Fibroblast of villous mesenchyme (primary cell): ENCODE results near the gene ARL6IP1. TPM values are rescaled to one million over a fixed set of nuclear protein-coding genes. Genes with fewer than 3 reads are reported as not detected.
A peak's percentile ranks its signal among the peaks of the same experiment; 100 is the strongest.

ENCODE experiments used
- DNase-seq: peaks from one replicate; pipeline ENCODE4 v3.0.0-alpha.2; 2010; ENCODE audit warnings: low read depth
- H3K4me3 ChIP-seq: 2 replicates; pipeline ENCODE4 v1.5.1; 2011; ENCODE audit warnings: low read depth, mild to moderate bottlenecking, low read length
- total RNA-seq: library from RNA; depleted of rRNA; stranded (reverse); fragments of >200 nt; gene quantifications from 2 replicates; pipeline ENCODE4 v1.2.3, GENCODE V29; 2012
- TF ChIP-seq, protein P1 (sequence below): IDR thresholded peaks from 2 replicates; pipeline ENCODE4 v1.5.1; 2012; ENCODE audit warnings: low read depth, mild to moderate bottlenecking, low read length; ENCODE audit not compliant: insufficient read depth

ARL6IP1 gene
- total RNA-seq, 1 donor = 369 TPM

DNA sequence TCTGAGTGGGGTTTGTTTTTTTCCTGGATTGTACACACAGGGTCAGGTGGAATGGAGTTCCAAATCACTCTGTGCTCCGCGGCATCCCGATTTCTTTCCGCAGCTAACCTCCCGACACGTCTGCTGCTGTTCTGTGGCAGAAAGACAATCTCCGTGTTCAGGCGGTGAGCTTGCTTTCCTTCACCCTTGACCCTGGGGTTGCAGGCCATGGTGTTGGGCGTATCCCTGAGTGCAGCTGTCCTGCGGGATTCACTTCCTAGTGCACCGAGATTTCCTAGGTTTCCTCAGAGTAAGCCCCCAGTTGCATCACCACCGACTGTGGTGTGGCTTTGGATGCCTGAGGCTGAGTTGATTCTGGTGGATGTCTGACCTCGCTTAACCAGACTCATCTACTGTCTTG lies 7.8 kb upstream of the ARL6IP1 start:
- TF ChIP-seq, protein P1, sequence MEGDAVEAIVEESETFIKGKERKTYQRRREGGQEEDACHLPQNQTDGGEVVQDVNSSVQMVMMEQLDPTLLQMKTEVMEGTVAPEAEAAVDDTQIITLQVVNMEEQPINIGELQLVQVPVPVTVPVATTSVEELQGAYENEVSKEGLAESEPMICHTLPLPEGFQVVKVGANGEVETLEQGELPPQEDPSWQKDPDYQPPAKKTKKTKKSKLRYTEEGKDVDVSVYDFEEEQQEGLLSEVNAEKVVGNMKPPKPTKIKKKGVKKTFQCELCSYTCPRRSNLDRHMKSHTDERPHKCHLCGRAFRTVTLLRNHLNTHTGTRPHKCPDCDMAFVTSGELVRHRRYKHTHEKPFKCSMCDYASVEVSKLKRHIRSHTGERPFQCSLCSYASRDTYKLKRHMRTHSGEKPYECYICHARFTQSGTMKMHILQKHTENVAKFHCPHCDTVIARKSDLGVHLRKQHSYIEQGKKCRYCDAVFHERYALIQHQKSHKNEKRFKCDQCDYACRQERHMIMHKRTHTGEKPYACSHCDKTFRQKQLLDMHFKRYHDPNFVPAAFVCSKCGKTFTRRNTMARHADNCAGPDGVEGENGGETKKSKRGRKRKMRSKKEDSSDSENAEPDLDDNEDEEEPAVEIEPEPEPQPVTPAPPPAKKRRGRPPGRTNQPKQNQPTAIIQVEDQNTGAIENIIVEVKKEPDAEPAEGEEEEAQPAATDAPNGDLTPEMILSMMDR = no peak
- no peak for DNase-seq
- no peak overlapping the region for H3K4me3 ChIP-seq

DNA sequence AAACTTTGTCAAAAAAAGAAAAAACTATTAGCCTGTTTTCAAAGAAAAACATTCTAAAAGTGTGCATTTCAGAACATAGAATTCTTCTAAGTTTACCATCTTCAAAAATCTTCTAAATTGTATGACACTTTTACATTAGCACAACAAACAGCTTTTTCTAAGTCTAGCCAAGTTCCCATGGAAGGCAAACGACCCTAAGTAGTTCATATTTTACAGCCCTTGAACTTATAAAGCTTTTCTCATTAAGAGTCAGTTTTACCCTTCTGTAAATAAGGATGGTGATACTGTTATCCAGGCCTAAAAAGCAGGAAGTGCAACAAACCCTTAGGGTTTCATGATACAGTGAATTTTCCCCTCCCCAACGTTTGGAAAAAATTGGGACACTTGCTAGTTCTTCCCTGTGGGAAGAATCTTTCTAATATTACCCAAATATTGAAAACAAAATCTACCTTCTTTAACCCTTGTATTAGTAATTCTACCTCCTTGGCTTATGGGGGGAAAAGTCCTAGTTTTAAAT lies 4.0 kb upstream of the ARL6IP1 start:
- TF ChIP-seq, protein P1 = no peak
- H3K4me3 ChIP-seq = no peak overlapping the region
- no peak for DNase-seq

DNA sequence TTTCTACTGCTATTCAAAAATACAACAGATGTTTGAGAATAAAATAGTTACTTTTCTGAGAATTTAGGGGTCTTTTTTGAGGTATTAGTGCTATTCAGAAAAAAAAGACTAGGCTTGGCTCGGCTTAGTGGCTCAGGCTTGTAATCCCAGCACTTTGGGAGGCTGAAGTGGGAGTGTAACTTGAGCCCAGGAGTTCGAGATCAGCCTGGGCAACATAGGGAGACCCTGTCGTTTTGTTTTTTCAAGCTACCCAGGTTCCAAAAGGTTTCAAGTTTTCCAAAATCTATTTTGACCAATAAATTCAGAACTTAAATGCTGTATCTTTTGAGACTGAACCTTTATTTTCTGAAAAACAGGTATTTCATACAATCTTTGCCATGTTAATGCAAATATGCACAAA lies 3.2 kb upstream of the ARL6IP1 start:
- TF ChIP-seq, protein P1 = no peak

DNA sequence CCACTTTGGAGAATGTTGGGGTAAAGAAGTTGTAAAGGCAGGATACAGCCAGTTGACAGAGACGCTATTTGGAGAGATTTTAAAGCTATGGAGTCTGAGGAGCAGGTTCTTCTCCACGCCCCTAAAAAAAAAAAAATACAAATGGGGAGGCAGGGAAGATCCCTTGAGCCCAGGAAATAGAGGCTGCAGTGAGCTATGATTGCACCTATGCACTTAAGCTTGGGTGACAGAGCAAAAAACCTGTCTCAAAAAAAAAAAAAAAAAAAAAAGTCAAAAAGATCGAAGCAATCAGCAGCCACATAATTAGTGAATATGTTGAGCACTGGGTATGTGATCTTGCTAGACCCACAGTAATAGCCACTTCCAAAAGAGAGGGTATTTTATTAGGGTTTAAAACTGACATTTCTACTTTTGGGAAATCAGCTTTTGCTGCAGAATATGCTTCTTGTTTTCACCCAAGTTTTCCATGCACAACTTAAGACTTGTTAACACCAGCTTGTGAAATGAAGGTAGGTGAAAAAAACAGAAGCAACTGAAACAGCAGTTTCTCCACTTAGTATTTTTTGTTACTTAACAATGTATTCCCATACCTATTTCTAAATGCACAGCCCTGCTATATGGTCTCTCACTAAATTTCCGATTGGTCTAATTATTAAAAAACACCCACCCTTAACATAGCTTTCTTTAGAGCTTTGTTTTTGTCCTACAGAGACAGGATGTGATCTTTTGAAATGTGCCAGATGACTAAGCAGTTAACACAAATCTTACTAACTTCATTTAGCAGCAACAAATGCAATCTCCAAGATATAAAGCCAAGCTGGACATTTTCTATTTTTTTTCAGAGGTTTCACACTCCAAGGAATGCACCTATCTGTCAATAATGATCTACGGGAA lies 2.5 kb upstream of the ARL6IP1 start:
- TF ChIP-seq, protein P1 = no peak
- H3K4me3 ChIP-seq = no peak overlapping the region
- peak; percentile 63 for DNase-seq

More for the DNA sequence above, 3.2 kb upstream of the ARL6IP1 start:
- DNase-seq = no peak
- H3K4me3 ChIP-seq = no peak overlapping the region

DNA sequence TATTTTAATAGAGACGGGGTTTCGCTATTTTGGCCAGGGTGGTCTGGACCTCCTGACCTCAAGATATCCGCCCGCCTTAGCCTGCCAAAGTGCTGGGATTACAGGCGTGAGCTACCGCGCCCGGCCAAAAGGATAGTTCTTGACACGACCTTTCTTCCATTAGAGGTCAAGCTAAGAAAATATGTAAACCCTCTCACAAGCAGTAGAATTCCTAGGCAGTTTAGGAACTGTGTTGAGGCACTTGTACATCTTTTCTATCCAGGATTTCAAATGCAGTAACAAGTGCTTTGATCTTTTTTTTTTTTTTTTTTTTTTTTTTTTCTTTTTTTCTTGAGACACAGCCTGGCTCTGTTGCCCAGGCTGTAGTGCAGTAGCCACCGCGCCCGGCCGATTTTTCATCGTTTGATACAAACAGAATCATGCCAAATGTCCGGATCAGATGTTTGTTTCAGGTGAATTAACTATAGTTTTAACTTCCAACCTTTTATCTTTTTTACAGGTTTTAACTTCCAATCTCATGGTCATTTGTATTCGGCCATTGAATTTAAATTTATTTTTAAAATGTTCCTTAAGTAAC lies 1.5 kb upstream of the ARL6IP1 start:
- peak overlapping the region; percentile 25 for H3K4me3 ChIP-seq
- TF ChIP-seq, protein P1 = no peak
- peak; percentile 31 for DNase-seq

DNA sequence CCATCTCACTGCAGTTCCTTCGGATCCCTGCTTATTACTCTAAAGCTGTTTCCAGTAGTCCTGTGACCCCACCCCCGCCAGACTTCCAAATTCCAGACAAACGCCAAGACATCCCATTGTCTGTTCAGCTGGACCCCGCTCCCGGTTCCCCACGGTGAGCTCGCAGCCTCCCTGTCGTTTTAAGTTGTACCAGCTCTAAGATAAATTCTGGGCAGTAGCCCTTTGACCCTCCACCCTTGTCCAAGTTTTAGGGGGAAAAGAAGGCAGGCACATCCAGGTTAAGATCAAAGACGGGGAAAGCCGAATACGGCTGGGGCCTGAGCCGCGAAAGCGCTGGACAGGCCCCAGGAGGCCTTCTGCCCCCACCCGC lies 589 bp downstream of the ARL6IP1 start:
- TF ChIP-seq, protein P1 = no peak
- peak overlapping the region; percentile 97 for H3K4me3 ChIP-seq
- DNase-seq = peak; percentile 42
